Ectodermal cell (in vitro differentiated cells): ENCODE results near the gene CCDC106. TPM values are rescaled to one million over a fixed set of nuclear protein-coding genes. Genes with fewer than 3 reads are reported as not detected.
A peak's percentile ranks its signal among the peaks of the same experiment; 100 is the strongest.

ENCODE experiments used
- H3K27ac ChIP-seq: 2 replicates; pipeline ENCODE4 v1.7.0; 2013; ENCODE audit warnings: mild to moderate bottlenecking, low read depth, low read length; ENCODE audit not compliant: insufficient read depth, poor library complexity, severe bottlenecking
- H3K27me3 ChIP-seq: 2 replicates; pipeline ENCODE4 v1.7.0; 2013; ENCODE audit warnings: mild to moderate bottlenecking, low read length; ENCODE audit not compliant: insufficient read depth, control insufficient read depth, poor library complexity, severe bottlenecking
- H3K36me3 ChIP-seq: one replicate; pipeline ENCODE4 v1.7.0; 2013; ENCODE audit warnings: low read length; ENCODE audit not compliant: control insufficient read depth, insufficient read depth
- H3K4me1 ChIP-seq: one replicate; pipeline ENCODE4 v1.7.0; 2013; ENCODE audit warnings: low read length; ENCODE audit not compliant: control insufficient read depth, insufficient read depth
- H3K4me3 ChIP-seq: 2 replicates; pipeline ENCODE4 v1.7.0; 2013; ENCODE audit warnings: low read depth, low read length, control low read depth; ENCODE audit not compliant: insufficient read depth
- H3K9me3 ChIP-seq: 2 replicates; pipeline ENCODE4 v1.7.0; 2013; ENCODE audit warnings: mild to moderate bottlenecking, low read length, moderate library complexity; ENCODE audit not compliant: control insufficient read depth
- WGBS, 2 experiments: methylation state at CpG; one replicate each; pipeline ENCODE4 v1.1.7; 2013; ENCODE audit warnings: missing lambda C conversion rate in 2 of 2; 5-methylcytosine and 5-hydroxymethylcytosine counted together
- polyA plus RNA-seq, 4 experiments: library from polyadenylated mRNA; stranded (reverse); fragments of 50-300 nt; gene quantifications; one replicate each; pipeline ENCODE4 v1.2.3, GENCODE V29; 2013

Gene CCDC106
- polyA plus RNA-seq (2013, experiment 1 of 4), result 24.8 TPM
- 24.6 TPM for polyA plus RNA-seq (2013, experiment 2 of 4)
- polyA plus RNA-seq (2013, experiment 3 of 4), result 17.5 TPM
- 18.4 TPM for polyA plus RNA-seq (2013, experiment 4 of 4)

DNA sequence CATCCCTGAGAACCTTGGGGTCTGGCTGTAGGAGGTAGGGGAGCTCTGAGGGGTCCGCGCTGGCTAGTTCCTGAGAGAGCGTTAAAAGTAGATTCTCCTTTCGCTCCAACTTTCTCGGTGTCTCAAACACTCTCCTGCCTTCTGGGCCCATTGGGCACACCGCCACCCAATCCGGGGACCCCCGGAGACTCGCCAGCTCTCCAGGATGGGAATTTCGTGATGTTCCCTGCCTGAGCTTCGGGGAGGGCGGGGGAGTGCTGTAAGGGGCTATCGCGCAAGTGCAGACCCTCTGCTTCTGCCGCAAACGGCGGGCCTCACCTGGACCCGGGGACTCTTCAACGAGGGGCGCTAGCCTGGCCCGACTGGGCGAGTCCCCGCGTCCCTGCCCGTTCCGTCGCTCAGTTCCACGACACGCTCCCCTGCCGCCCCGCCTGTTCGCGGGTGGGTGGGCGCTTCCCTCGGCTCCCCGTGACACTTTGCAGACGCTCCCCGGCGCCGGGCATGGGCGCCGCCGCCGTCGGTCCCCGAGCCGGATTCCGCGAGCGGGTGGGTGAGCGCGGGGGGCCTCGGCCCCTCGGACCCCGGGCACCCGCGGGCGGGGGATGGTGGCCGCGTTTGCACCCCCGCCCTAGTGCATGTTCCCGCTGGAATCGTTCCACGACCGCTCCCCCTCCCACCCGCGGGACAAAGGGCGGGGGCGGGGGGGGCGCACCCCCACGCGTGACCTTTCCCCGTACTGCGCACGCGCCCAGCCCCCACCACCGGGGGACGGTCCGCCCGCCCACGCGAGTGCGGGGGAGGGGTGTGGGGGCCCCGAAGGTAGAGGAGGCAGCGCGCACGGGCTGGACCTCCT lies at the start of gene CCDC106:
Gene CCDC106, plus strand, starts transcription at position 481 of the 853 bp plus-strand sequence. CDS start 835 bp downstream, outside the sequence.
- Histone ChIP-seq H3K4me1 (peaks cover 25% of the 10 kb centered on the region), H3K9me3 (no peaks in the 10 kb centered on the region), H3K36me3 (peaks cover 17% of the 10 kb centered on the region), H3K27ac (peak within 1 kb of the TSS; percentile 13), H3K4me3 (peak within 1 kb of the TSS; percentile 88), H3K27me3 (no peaks in the 10 kb centered on the region)
- 1% methylated on average over 87 of the region's 87 CpGs for WGBS, 2 experiments

DNA sequence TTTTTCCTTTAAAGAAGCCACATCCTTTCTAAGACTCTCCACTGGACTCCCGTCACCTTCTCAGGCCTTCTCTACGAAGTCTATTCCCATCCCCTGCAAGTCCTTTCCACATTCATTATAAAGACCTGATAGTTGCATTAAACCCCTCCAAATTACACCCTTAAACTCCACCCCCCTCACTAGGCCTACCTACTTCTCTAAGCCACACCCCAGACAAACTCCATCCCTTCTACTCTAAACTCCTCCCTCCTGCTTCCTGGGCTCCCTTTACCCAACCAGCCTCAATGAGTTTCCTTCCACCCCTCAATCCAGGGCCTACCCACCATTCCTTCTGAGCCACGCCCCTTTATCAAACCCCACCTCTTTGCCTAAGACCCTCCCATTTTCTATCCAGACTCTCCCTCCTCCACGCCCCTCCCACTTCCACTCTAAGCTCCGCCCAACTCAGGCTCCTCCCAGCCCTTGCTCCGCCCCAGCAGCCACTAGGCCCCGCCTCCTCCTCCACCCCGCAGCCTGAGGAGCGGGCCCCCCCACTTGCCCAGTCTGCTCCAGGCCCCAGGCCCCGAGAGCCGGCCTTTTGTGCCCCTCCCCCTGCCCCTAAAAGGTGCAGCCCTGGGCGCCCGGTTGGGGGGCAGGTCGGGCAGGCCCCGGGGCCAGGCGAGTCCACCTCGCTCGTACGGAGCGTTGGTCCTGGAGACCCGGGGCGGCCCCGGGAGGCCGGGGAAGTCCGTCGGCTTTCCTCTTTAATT lies 49.1 kb upstream of the CCDC106 start:
- Histone ChIP-seq H3K27me3 (no peaks in the 10 kb centered on the region), H3K4me3 (peak overlapping the region; percentile 62), H3K27ac (peak overlapping the region; percentile 99), H3K4me1 (peaks cover 12% of the 10 kb centered on the region), H3K9me3 (no peaks in the 10 kb centered on the region), H3K36me3 (peaks cover 15% of the 10 kb centered on the region)
- 7% methylated on average over 26 of the region's 26 CpGs for WGBS, 2 experiments

DNA sequence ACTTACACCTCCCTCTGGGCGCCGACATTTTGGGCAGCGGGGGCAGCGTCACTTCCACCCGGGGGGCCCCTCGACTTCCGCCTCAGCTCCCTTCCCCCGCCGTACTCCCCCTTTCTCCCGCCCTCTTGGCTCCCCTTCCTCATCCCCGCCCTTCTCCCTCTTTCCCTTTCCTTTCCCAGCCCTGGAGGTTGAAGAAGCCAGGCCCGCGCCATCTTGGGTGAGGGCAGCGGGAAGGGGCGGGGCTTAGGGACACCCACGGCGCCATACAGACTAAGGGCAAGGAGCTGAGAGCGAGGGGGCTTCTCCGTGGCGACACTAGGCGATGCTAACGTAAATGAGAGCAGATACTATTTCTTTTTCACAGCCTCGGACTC lies 48.6 kb upstream of the CCDC106 start, which contains the start of gene FIZ1:
Gene FIZ1, minus strand, starts transcription at position 50 of the 374 bp plus-strand sequence. CDS start 1,652 bp downstream, outside the sequence.
- H3K4me3 ChIP-seq, result peak within 1 kb of the TSS; percentile 62
- WGBS, 2 experiments, result 0% methylated on average over 23 of the region's 23 CpGs
- no peaks in the 10 kb centered on the region for H3K27me3 ChIP-seq
- peaks cover 15% of the 10 kb centered on the region for H3K36me3 ChIP-seq
- H3K27ac ChIP-seq, result peak within 1 kb of the TSS; percentile 99
- H3K4me1 ChIP-seq, result peaks cover 12% of the 10 kb centered on the region
- no peaks in the 10 kb centered on the region for H3K9me3 ChIP-seq

DNA sequence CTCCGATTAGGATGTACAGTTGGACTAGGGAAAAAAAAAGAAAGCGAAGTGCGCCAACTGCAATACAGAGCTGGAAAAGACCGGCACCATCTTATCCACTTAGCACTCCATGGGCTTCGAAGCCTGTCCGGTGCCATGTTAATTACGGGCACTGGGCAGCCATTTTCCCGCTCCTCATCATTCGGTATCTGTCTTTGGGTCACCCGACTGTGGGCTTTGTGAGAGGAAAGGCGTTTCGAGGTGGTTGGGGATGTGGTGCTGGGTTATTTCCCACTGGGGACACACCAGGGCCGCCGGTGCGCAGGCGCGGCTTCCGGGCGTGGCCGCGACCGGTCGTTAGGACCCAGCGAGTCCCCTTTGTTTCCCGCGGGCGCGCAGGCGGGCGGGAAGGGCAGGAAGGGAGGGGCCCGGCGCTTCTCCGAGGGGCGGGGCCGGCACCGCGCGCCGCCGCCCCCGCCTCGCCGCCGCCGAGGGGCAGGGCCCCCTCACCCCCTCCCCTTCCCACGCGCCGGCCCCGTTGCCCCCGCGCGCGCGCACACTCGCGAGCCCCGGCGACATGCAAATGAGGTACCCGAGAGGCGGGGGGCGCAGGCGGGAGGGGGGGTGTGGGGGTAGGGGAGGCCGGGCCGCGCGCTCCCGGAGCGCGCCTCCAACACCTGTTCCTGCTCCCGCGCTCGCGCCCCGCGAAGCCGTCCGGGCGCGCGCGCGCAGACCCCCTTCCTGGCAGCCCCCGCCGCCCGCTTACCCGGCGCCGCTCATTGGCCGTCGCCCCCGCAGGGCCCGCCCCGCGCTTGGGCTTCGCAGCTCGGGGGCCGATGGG lies 48.0 kb upstream of the CCDC106 start, which contains the start of gene ZNF524:
Gene ZNF524, plus strand, starts transcription at position 447 of the 820 bp plus-strand sequence. CDS start 1,825 bp downstream, outside the sequence.
- WGBS, 2 experiments, result 0% methylated on average over 97 of the region's 97 CpGs
- H3K36me3 ChIP-seq, result peaks cover 10% of the 10 kb centered on the region
- H3K9me3 ChIP-seq, result no peaks in the 10 kb centered on the region
- peak within 1 kb of the TSS; percentile 62 for H3K4me3 ChIP-seq
- no peaks in the 10 kb centered on the region for H3K27me3 ChIP-seq
- peaks cover 12% of the 10 kb centered on the region for H3K4me1 ChIP-seq
- peak within 1 kb of the TSS; percentile 99 for H3K27ac ChIP-seq

DNA sequence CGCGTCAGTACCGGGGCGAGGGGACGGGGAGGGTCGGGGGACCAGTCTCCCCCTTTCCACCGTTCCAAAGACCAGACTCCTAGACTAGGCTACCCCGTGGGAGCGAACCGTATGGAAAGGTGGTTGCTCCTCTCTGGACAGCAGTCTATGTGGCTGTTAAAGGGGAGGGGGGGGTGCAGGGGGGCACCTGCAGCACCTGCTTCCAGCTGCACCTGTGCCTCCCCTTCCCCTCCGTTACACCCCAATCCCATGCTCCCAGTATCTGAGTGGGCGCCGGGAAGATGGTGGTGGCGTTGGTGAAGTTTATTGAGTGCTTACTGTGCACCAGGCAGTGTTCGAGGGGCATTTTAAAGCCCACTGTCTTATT lies 47.4 kb upstream of the CCDC106 start:
- WGBS, 2 experiments, result 12 to 16% methylated on average over 12 to 15 of the region's 15 CpGs
- H3K4me3 ChIP-seq, result peak overlapping the region; percentile 62
- peaks cover 12% of the 10 kb centered on the region for H3K4me1 ChIP-seq
- peak overlapping the region; percentile 99 for H3K27ac ChIP-seq
- peaks cover 5% of the 10 kb centered on the region for H3K36me3 ChIP-seq
- H3K27me3 ChIP-seq, result no peaks in the 10 kb centered on the region
- no peaks in the 10 kb centered on the region for H3K9me3 ChIP-seq

DNA sequence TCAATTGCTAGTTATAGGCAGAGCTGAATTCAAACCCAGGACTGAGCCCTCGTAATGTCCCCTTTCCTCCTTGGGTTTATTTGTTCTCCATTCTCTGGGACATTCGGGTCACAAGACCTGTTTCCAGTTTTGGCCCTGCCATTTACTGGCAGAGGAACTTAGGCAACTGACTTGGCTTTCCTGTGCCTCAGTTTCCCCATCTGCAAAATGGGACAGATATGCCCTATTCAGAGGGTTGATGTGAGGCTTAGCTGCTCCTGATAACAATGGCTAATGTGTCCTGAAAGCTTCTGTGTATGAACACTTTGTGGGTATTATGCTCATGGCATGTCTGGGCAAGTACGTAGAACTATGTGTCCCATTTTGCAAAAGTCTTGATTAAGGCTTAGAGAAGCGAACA lies 46.9 kb upstream of the CCDC106 start:
- Histone ChIP-seq H3K4me3 (peak overlapping the region; percentile 62), H3K36me3 (peaks cover under 1% of the 10 kb centered on the region), H3K27ac (peak overlapping the region; percentile 99), H3K4me1 (peaks cover 12% of the 10 kb centered on the region), H3K9me3 (no peaks in the 10 kb centered on the region), H3K27me3 (no peaks in the 10 kb centered on the region)
- WGBS, 2 experiments, result 90 to 95% methylated on average over 4 of the region's 4 CpGs

DNA sequence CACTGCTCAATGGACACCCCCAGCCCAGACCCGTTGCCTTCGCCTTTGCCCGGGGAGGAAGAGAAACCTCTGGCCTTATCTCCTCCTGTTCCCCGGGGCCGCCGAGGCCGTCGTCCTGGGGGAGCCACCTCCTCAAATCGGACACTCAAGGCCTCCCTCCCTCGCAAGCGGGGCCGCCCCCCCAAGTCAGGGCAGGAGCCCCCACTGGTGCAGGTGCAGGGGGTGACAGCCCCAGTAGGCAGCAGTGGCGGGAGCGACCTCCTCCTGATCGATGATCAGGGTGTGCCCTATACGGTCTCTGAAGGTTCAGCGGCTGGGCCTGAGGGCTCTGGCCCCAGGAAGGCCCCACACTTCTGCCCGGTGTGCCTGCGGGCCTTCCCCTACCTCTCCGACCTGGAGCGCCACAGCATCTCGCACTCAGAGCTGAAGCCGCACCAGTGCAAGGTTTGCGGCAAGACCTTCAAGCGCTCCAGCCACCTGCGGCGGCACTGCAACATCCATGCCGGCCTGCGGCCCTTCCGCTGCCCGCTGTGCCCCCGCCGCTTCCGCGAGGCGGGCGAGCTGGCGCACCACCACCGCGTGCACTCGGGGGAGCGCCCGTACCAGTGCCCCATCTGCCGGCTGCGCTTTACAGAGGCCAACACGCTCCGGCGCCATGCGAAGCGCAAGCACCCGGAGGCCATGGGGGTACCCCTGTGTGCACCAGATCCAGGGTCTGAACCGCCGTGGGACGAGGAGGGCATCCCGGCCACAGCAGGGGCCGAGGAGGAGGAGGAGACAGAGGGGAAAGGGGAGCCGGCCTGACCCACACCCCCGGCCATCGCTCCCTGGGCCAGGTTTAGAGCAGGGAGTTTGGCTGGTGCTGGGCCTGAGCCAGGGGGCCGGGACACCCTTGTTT lies 45.7 kb upstream of the CCDC106 start:
- Histone ChIP-seq H3K27me3 (no peaks in the 10 kb centered on the region), H3K27ac (no peak overlapping the region), H3K9me3 (no peaks in the 10 kb centered on the region), H3K36me3 (no peaks in the 10 kb centered on the region), H3K4me1 (peaks cover 18% of the 10 kb centered on the region), H3K4me3 (no peak overlapping the region)
- 95% methylated on average over 60 of the region's 60 CpGs for WGBS, 2 experiments

DNA sequence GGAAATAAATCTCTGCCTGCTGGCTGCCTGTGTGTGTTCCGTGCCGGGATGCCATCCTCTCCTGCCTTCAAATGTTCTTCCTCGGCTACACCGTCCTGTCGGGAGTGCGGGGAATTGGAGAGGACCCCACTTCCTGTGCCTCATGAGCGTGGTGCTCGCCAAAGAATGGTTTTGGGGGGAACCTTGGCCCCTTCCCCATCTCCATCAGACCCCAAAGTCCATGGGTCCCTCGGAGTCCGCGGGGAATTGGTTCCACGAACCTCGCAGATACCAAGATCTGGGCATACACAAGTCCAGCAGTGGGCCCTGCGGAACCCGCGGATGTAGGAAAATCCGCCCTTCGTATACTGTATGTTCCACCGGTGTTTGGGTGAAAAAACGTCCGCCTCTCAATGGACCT lies 44.9 kb upstream of the CCDC106 start:
- H3K27ac ChIP-seq, result no peak overlapping the region
- WGBS, 2 experiments, result 95 to 96% methylated on average over 21 of the region's 21 CpGs
- H3K4me1 ChIP-seq, result peaks cover 11% of the 10 kb centered on the region
- no peaks in the 10 kb centered on the region for H3K36me3 ChIP-seq
- H3K27me3 ChIP-seq, result no peaks in the 10 kb centered on the region
- no peaks in the 10 kb centered on the region for H3K9me3 ChIP-seq
- no peak overlapping the region for H3K4me3 ChIP-seq
